ENCODE measurements around the gene TTBK1. TPM values are rescaled to one million over a fixed set of nuclear protein-coding genes. Genes with fewer than 3 reads are reported as not detected.

Gene TTBK1
- total and polyA plus RNA-seq, 4 donors: 0.05 to 0.31 (median 0.12) TPM

DNA sequence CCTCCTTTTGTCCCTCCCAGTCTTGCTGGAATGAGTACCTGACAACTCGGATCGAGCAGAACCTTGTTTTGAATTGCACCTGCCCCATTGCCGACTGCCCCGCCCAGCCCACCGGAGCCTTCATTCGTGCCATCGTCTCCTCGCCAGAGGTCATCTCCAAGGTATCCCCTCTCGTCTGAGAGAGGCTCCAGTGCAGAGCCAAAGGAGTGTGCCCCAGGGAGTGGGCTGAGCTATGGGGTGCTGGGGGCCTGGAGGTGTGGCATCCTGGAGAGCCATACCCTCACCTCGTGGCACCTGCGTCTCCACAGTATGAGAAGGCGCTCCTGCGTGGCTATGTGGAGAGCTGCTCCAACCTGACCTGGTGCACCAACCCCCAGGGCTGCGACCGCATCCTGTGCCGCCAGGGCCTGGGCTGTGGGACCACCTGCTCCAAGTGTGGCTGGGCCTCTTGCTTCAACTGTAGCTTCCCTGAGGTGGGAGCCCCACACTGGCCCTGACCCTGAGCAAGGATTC lies 22.8 kb upstream of the TTBK1 start:
- no peak overlapping the region for H3K4me3 ChIP-seq
- TF ChIP-seq, protein P1, sequence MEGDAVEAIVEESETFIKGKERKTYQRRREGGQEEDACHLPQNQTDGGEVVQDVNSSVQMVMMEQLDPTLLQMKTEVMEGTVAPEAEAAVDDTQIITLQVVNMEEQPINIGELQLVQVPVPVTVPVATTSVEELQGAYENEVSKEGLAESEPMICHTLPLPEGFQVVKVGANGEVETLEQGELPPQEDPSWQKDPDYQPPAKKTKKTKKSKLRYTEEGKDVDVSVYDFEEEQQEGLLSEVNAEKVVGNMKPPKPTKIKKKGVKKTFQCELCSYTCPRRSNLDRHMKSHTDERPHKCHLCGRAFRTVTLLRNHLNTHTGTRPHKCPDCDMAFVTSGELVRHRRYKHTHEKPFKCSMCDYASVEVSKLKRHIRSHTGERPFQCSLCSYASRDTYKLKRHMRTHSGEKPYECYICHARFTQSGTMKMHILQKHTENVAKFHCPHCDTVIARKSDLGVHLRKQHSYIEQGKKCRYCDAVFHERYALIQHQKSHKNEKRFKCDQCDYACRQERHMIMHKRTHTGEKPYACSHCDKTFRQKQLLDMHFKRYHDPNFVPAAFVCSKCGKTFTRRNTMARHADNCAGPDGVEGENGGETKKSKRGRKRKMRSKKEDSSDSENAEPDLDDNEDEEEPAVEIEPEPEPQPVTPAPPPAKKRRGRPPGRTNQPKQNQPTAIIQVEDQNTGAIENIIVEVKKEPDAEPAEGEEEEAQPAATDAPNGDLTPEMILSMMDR (IDR thresholded peaks at IDR 0.05; ENCODE audit: control extremely low read depth, extremely low read depth): no peak
- WGBS, 2 donors: 94 to 95% methylated on average over 15 to 16 of the region's 16 CpGs

DNA sequence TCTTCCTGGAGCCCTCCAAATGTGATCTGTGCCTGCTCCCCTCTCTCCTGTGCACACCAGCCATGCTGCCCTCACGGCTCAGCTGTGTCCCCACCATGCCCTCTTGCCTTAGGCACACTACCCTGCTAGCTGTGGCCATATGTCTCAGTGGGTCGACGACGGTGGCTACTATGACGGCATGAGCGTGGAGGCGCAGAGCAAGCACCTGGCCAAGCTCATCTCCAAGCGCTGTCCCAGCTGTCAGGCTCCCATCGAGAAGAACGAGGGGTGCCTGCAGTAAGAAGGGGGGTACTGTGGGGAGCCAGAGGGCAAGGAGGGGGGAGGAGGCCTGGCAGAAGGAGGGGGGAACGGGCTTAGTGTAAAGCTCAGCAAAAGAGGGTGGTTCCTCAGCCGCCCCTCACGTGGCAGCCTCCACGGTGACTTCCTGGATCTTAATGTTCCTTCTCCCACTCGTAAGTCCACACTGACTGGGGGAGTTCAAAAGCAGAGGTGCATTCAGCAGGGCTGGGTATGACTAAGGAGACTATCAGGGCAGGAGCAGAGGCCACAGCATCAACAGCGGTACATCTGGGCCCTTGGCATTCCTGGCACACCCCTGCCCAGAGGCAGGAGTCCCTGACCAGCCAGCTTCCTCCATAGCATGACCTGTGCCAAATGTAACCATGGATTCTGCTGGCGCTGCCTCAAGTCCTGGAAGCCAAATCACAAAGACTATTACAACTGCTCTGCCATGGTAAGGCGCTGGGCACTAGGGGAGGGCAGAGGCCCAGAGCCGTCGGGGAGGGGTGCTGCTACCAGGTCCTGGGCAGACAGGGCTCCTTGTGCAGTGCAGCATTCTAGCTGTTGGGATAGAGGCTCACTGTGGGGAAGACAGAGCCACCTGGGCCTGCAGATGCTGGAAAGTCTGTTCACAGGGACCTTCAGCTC lies 22.0 kb upstream of the TTBK1 start:
- DNase-seq (no peak), ATAC-seq (ENCODE audit: insufficient read depth, low FRiP score) (no peak)
- peaks cover 0 to 4% (median 0%) of the 10 kb centered on the region in 5 donors for H3K4me1 ChIP-seq (ENCODE audit: control insufficient read depth in 5 of 5, insufficient read depth in 5 of 5, low read length in 5 of 5)
- no peaks in the 10 kb centered on the region for H3K27me3 ChIP-seq (ENCODE audit: control insufficient read depth in 3 of 3, insufficient read depth in 3 of 3, low read length in 2 of 3)
- peaks cover 3 to 26% (median 10%) of the 10 kb centered on the region in 4 donors for H3K36me3 ChIP-seq (ENCODE audit: control insufficient read depth in 4 of 4, insufficient read depth in 4 of 4, low read length in 4 of 4)
- H3K9ac ChIP-seq (ENCODE audit: insufficient read depth in 1 of 2, low read length in 2 of 2): no peak overlapping the region
- 87 to 89% methylated on average over 20 of the region's 20 CpGs for WGBS, 2 donors
- no peak overlapping the region for H3K4me3 ChIP-seq
- no peaks in the 10 kb centered on the region for H3K9me3 ChIP-seq (ENCODE audit: control insufficient read depth in 4 of 4, insufficient read depth in 3 of 4, low read length in 3 of 4)
- TF ChIP-seq, protein P1 (IDR thresholded peaks at IDR 0.05; ENCODE audit: control extremely low read depth, extremely low read depth): no peak
- no peak overlapping the region for H3K27ac ChIP-seq (ENCODE audit: low read depth in 1 of 2, low read length in 1 of 2)

More for the DNA sequence above, 22.8 kb upstream of the TTBK1 start:
- no peak for ATAC-seq (ENCODE audit: insufficient read depth, low FRiP score)
- H3K27ac ChIP-seq (ENCODE audit: low read depth in 1 of 2, low read length in 1 of 2): no peak overlapping the region
- H3K4me1 ChIP-seq (ENCODE audit: control insufficient read depth in 5 of 5, insufficient read depth in 5 of 5, low read length in 5 of 5): peaks cover 0 to 4% (median 0%) of the 10 kb centered on the region in 5 donors
- no peak overlapping the region for H3K9ac ChIP-seq (ENCODE audit: insufficient read depth in 1 of 2, low read length in 2 of 2)
- peaks cover 4 to 32% (median 11%) of the 10 kb centered on the region in 4 donors for H3K36me3 ChIP-seq (ENCODE audit: control insufficient read depth in 4 of 4, insufficient read depth in 4 of 4, low read length in 4 of 4)
- H3K27me3 ChIP-seq (ENCODE audit: control insufficient read depth in 3 of 3, insufficient read depth in 3 of 3, low read length in 2 of 3): no peaks in the 10 kb centered on the region
- H3K9me3 ChIP-seq (ENCODE audit: control insufficient read depth in 4 of 4, insufficient read depth in 3 of 4, low read length in 3 of 4): no peaks in the 10 kb centered on the region
- no peak for DNase-seq

DNA sequence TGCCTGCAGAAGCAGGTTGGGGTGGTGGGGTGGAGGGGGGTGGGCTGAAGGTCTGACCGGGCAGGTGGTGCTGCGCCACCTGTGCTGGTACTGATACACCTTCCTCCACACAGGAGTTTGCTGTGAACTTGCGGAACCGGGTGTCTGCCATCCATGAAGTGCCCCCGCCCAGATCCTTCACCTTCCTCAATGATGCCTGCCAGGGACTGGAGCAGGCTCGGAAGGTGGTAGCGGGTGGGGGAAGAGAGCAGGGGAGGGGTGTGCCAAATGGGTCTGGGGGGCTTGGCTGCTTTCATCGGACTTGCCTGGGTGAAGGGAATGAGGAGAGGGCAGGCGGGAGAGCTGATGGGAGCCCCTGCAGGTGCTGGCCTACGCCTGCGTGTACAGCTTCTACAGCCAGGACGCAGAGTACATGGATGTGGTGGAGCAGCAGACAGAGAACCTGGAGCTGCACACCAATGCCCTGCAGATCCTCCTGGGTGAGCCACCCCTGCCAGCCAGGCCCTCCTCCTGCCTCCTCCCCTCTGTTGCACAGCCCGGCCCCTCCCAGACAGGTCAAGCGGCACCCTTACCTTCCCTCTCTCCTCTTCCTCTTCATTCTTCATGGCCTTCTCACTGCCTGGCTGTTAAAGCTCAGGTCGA lies 20.7 kb upstream of the TTBK1 start:
- ATAC-seq (ENCODE audit: insufficient read depth, low FRiP score) (no peak), DNase-seq (no peak)
- Histone ChIP-seq H3K9ac (ENCODE audit: insufficient read depth in 1 of 2, low read length in 2 of 2) (no peak overlapping the region), H3K4me1 (ENCODE audit: control insufficient read depth in 5 of 5, insufficient read depth in 5 of 5, low read length in 5 of 5) (peaks cover 0 to 4% (median 0%) of the 10 kb centered on the region in 5 donors), H3K36me3 (ENCODE audit: control insufficient read depth in 4 of 4, insufficient read depth in 4 of 4, low read length in 4 of 4) (peaks cover 0 to 23% (median 8%) of the 10 kb centered on the region in 4 donors), H3K4me3 (no peak overlapping the region), H3K27me3 (ENCODE audit: control insufficient read depth in 3 of 3, insufficient read depth in 3 of 3, low read length in 2 of 3) (no peaks in the 10 kb centered on the region), H3K9me3 (ENCODE audit: control insufficient read depth in 4 of 4, insufficient read depth in 3 of 4, low read length in 3 of 4) (no peaks in the 10 kb centered on the region), H3K27ac (ENCODE audit: low read depth in 1 of 2, low read length in 1 of 2) (no peak overlapping the region)
- TF ChIP-seq, protein P1 (IDR thresholded peaks at IDR 0.05; ENCODE audit: control extremely low read depth, extremely low read depth): no peak
- 92 to 93% methylated on average over 15 of the region's 15 CpGs for WGBS, 2 donors

Measured in lung (tissue), 12 donors.